Left kidney (tissue), 1 donor: ENCODE measurements around the gene LILRB3. TPM values are rescaled to one million over a fixed set of nuclear protein-coding genes. Genes with fewer than 3 reads are reported as not detected.

ENCODE experiments used
- polyA plus RNA-seq: library from polyadenylated mRNA; unstranded; fragments of 120-200 nt; gene quantifications from one replicate; pipeline ENCODE4 v1.2.1, GENCODE V29; 2013; ENCODE audit not compliant: insufficient read length

The LILRB3 gene
- polyA plus RNA-seq, 1 donor: 0.76 TPM

Other genes with a start within 250 kb of the LILRB3 start
- gene CACNG6, start 231.4 kb downstream of the LILRB3 start, polyA plus RNA-seq: 0.71 TPM
- gene VSTM1, start 159.1 kb downstream of the LILRB3 start, polyA plus RNA-seq: not detected
- gene TARM1, start 141.6 kb downstream of the LILRB3 start, polyA plus RNA-seq: 0.22 TPM
- 0.07 TPM for gene OSCAR, start 122.2 kb downstream of the LILRB3 start, polyA plus RNA-seq
- gene NDUFA3, start 120.2 kb downstream of the LILRB3 start, polyA plus RNA-seq: 105 TPM
- 14.3 TPM for gene TFPT, start 107.3 kb downstream of the LILRB3 start, polyA plus RNA-seq
- 68.7 TPM for gene PRPF31, start 107.3 kb downstream of the LILRB3 start, polyA plus RNA-seq
- gene CNOT3, start 85.2 kb downstream of the LILRB3 start, polyA plus RNA-seq: 81.7 TPM
- 6.3 TPM for gene LENG1, start 63.3 kb downstream of the LILRB3 start, polyA plus RNA-seq
- gene TMC4, start 49.8 kb downstream of the LILRB3 start, polyA plus RNA-seq: 32.3 TPM
- gene MBOAT7, start 33.4 kb downstream of the LILRB3 start, polyA plus RNA-seq: 58.7 TPM
- gene TSEN34, start 31.7 kb downstream of the LILRB3 start, polyA plus RNA-seq: 39.8 TPM
- 1,221 TPM for gene RPS9, start 22.1 kb downstream of the LILRB3 start, polyA plus RNA-seq
- 0.32 TPM for gene LILRA6, start 19.8 kb upstream of the LILRB3 start, polyA plus RNA-seq
- gene LILRB5, start 34.3 kb upstream of the LILRB3 start, polyA plus RNA-seq: 1.6 TPM
- gene LILRB2, start 58.1 kb upstream of the LILRB3 start, polyA plus RNA-seq: 0.45 TPM
- gene LILRA5, start 90.2 kb upstream of the LILRB3 start, polyA plus RNA-seq: 0.45 TPM
- gene LILRA4, start 116.2 kb upstream of the LILRB3 start, polyA plus RNA-seq: not detected
- 3.2 TPM for gene LAIR1, start 141.9 kb upstream of the LILRB3 start, polyA plus RNA-seq
- gene TTYH1, start 192.5 kb upstream of the LILRB3 start, polyA plus RNA-seq: 7.8 TPM
- 189 TPM for gene LENG8, start 226.2 kb upstream of the LILRB3 start, polyA plus RNA-seq
- gene LENG9, start 240.8 kb upstream of the LILRB3 start, polyA plus RNA-seq: 1.7 TPM